GF-D8 (cell line): ENCODE data around the gene EGLN1.

Source experiments
- DNase-seq: peaks from one replicate; lab custom pipeline; 2025; lab: John Stamatoyannopoulos, UW

Gene EGLN1

DNA sequence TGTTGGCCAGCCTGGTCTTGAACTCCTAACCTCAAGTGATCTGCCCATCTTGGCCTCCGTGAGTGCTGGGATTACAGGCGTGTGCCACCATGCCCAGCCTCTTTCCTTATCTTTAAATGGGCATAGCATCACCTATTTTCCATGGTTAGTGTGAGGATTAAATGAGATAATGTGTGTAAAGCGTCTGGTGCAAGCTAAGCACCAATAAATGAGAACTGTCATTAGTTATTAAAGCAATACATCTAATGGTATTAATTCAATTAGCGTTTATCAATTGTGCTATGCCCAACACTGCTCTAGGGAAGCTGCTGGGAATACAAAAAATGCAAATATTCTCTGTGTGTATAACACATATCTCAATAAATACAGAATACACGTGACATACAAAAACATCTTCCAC is 94.5 kb downstream of the EGLN1 start:
- DNase-seq = no peak

DNA sequence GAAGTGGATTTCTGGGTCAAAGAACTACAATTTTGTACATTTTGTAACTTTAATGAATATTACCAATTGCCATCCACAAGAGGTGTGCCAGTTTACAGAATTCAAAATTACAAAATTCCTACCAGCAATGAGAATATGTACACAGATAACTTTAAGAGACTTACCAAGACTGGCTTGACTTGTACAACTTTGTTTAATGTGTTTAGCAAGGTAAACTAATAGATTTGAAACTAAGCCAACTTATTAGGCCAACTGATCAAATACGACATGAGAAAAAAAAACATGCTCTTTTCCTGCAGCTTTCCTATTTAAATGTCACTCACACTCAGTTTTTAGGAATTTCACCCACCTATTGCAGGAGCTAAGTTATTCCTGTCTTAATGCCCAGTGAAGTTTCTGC is 95.8 kb downstream of the EGLN1 start:
- DNase-seq = no peak

DNA sequence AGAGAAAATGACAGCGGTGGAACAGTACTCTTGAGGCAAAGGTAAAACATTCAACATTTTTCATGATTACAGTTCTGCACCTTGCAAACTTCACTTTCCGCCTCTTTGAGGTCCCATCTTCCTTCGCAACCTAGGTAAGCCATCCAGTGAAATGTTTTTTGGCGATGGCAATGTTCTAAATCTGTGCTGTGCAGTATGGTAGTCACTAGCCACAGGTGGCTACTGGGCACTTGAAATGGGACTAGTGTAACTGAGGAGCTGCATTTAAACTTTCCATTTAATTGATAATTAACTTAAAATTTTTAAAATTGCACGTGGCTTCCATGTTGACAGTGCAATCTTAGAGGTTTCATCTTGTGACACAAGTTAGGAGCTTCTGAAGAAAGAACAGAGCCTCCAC is 97.4 kb downstream of the EGLN1 start:
- no peak for DNase-seq

DNA sequence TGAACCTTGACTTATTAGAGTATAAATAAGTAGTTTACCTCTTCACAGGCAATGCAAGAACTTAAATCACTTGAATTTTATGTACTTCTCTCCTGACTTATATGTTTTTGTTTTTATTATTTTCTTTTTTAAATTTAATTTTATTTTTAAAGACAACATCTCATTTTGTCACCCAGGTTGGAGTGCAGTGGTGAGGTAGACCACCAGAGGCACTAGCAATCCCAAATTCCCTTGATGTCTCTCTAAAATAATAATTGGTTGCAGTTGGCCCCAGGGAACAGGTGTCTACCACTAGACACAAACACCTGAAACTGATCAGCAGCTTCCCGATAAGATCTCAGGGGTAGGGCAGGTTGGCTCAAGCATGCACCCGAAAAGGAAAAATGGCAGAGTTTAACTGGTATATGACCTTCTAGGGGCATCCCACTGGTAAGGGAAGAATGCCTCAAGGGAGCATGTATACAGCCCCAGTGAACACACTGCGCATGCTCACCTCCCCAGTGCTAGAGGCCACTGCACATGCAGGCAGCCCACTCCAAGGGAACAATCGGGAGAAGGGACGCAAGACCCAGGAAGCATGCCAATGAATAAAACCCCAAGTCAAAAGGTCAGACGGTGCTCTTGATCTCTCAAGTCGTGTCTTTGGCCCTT is 99.1 kb downstream of the EGLN1 start:
- DNase-seq = no peak

DNA sequence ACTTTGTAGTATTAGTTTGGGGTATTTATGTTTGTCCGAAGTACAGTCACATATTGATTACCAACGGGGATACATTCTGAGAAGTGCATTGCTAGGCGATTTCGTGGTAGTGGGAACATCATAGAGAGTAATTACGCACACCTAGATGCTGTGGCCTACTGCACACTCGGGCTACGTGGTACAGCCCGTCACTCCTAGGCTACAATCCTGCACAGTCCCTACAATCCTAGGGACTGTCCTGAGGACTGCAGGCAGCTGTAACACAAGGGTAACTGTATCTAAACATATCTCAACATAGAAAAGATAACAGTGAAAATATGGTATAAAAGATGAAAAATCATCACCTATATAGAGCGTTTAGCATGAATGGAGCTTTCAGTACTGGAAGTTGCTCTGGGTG is 103.0 kb downstream of the EGLN1 start:
- DNase-seq = no peak

DNA sequence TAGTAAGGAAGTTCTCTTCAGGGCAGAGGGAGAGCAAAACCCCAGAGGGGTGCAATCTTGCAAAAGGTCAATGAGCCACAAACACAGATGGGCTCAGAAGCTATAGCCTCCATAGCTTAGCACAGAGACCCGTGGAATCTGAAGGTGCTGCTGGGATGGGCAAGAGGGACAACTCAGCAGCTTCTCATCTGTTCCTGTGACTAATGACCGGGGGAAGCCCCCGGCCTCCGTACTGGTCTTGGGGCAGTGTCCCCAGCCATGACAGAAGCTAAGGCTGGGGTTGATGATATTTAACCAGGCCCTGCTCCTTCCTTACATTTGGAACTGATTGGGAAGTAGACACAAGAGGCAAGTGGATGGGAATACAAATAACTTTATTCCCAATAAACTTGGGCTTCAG is 103.5 kb downstream of the EGLN1 start:
- no peak for DNase-seq

DNA sequence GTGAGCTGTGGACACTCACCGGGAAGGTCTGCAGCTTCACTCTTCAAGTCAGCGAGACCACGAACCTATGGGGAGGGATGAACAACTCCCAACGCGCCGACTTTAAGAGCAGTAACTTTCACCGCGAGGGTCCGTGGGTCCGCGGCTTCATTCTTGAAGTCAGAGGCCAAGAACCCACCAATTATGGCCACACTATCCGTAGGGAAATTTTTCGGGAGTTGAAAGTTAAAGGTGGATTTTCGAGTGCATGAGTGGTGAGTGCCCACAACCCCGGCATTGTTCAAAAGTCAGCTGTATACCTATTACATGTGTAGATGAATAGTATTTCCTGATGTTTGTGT is 104.1 kb downstream of the EGLN1 start:
- DNase-seq = no peak

DNA sequence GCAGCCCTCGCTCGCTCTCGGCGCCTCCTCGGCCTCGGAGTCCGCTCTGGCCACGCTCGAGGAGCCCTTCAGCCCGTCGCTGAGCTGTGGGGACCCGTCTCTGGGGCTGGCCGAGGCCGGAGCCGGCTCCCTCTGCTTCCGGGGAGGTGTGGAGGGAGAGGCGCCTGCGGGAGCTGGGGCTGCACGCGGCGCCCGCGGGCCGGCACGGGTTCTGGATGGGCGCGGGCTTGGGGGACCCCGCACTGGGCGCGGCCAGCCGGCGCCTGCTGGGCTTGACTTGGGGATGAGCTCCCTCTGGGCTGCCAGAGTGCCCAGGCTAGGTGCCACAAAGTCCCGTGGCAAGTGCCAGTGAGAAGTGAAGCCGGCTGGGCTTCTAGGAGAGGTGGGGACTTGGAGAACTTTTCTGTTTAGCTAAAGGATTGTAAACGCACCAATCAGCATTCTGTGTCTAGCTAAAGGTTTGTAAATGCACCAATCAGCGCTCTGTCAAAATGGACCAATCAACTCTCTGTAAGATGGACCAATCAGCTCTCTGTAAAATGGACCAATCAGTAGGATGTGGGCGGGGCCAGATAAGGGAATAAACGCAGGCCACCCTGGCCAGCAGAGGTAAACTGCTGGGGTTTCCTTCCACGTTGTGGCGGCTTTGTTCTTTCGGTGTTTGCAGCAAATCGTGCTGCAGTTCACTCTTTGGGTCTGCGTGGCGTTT is 104.6 kb downstream of the EGLN1 start:
- DNase-seq = no peak

DNA sequence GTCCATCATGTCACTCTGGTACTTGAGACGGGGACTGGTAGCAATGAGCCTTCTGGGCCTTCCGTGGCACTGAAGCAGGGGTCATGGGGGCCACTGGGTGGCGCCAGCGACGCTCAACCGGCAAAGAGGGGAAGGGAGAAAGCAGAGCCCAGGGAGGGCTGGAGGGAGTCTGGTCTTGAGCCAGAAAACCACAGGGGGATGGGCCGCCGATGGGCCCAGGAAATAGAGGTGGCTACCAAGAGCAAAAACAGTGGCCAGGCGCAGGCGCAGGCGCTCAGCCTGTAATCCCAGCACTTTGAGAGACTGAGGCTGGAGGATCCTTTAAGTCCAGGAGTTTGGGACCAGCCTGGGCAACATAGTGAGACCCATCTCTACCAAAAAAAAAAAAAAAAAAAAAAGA is 106.2 kb downstream of the EGLN1 start:
- no peak for DNase-seq
